Daoy (cell line): ENCODE data around the gene ATRIP. TPM values are rescaled to one million over a fixed set of nuclear protein-coding genes. Genes with fewer than 3 reads are reported as not detected.
A peak's percentile ranks its signal among the peaks of the same experiment; 100 is the strongest.

Source experiments
- DNase-seq: peaks from one replicate; pipeline ENCODE4 v3.0.0-alpha.2; 2015; ENCODE audit warnings: low read depth
- total RNA-seq: library from RNA; depleted of rRNA; stranded (reverse); fragments of >200 nt; shearing (Covaris generic); gene quantifications from 2 replicates; pipeline ENCODE4 v1.2.3, GENCODE V29; 2014; rRNA removed

The ATRIP gene
- total RNA-seq, 1 experiment from 2014 or later, result 6.4 TPM

DNA sequence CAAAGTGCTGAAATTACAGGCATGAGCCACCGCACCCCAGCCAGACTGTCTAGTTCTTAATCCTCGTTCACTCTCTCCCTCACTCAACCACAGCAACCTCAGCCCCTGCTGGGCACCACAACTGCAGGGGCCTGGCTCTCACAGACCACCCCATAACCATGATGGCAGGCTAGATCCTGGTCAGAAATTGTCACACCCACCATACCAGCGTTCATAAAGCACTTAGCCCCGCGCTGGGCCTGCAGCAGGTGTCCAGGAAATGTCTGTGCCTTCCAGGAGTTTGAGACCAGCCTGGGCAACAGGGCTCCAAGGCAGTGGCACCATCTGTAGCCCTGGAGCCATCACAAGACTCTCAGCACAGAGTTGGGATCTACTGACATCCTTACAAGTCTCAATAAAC, 55.6 kb downstream of the ATRIP start:
- DNase-seq, result no peak

DNA sequence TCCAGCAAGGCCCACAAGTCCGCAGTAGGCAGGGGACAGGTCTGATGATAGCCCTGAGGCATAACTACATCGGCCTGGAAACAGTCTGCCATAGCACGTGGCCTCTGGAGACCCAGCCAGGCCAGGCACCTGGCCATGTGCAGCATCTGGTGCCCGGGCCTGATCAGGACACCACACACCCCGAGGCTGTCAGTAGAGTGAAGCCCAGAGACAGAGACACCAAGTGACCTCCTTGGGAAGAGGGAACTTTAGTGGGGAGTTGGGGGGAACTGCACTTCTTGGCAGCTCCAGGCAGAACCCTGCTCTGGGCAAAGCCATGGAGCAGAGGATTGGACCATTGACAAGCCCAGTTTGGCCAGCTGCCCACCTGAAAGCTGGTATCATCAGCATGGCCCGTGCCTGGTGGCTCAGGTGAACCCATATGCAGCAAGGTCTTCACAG, 56.2 kb downstream of the ATRIP start:
- no peak for DNase-seq

DNA sequence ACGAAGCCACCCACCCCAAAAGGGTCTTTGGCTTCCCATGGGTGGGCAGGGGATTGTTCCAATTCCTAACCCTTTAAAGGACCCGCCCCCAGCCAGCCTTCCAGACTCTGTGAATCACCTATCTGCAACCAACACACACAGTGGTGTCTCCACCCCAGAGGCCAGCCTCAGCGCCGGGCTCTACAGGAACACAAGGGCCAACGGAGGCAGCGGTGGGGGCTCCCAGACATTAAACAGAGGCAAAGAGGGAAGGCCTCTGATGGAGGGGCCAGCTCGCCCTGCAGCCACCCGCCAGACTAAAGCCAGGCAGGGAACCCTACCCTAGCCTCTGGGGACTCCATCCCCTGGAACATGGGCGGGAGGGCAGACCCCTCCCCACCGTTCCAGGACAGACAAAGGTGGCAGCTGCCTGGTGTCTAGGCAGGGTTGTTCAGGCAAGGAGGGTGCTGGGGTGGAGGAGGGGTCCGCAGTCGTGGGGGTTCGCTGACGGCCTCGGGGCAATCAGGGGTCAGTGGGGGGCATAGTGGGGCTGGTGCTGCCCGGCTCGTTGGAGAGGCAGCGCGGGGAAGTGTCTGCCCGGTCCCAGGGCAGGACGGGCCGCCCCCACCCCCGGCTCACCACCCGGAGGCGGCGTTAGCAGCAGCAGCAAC, 57.0 kb downstream of the ATRIP start:
- peak; percentile 46 for DNase-seq

DNA sequence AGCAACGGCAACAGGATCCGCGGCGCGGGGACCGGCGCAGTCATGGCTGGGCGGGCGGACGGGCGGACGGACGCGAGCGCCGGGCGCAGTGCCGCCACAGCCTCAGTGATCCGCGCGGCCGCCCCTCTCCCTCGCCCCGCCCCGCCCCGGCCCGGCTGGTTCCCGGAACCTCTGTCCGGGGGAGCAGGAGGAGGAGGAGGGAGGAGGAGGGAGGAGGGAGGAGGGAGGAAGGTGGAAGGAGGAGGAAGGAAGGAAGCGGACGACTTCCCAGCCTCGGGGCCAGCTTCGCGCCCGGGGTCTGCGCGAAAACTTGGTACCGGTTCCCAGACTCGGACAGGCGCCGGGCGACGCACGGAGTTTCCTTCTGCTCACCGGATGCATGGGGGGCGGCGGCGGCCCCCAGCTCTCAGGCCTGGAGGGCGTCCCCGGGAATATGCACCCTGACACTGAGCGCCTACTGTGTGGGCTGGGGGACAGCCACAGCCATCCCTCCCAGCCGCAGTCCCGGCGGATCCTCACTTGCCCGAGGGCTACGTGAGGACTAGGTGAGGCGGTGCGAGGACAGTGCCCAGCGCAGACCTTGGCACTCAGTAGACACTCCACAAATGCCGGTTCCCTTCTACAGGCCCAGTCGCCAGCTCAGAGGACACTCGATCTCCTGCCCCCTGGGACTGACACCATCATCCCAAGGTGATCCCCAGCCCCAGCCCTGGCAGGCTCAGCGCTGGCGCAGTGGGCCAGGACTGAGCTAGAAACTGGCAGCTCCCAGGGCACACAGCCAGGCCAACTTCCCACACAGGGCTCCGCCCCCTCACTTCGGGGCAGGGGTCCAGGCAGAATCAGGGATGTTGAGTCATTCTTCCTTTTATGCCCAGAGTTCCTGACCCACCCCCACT, 57.8 kb downstream of the ATRIP start, which contains the start of gene SHISA5:
SHISA5 (minus strand) TSS at position 124 of the 896 bp plus-strand sequence; CDS start at position 44, 80 bp downstream.
- peak; percentile 62 for DNase-seq

GRCh38 chr3:48505146-48505545, 58.6 kb downstream of the ATRIP start:
- no peak for DNase-seq

DNA sequence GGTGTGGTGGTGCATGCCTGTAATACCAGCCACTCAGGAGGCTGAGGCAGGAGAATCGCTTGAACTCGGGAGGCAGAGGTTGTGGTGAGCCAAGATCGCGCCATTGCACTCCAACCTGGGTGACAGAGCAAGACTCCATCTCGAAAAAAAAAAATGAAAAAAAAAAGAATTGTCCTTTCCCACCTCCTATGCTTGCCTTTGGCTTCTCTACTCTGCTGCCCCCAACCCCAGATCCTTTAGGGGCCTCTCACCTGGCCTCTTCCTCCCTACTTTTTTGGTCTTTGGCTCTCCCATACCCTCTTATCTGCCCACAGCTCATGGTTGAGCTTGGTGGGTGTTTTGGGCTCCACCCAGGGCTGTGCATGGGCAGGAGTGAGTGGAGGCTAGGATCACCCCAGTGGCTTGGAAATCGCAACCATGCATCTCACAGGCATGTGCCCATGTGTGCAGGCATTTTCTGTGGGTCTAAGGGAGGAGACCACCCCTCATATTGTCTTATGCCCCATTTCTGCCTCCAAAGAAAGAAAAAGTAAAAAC, 59.5 kb downstream of the ATRIP start:
- DNase-seq, result no peak

- DNase-seq, result peak; percentile 88
Observed at GRCh38 chr3:48507256-48508061, 60.9 kb downstream of the ATRIP start.

DNA sequence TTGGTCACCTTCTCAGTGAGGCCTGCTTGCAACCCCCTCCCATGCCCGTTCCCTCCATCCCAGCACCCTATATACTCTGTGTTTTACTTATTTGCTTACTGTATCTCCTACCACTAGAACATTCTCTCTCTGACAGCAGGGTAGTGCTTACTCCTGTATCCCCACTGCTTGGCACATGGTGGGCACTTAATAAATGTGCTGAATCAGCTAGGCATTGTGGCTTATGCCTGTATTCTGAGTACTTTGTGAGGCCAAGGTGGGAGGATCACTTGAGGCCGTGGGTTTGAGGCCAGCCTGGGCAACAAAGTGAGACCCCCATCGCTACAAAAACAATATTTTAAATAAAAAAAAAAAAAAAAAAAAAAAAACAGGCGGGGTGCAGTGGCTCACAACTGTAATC, 65.0 kb downstream of the ATRIP start:
- DNase-seq, result no peak

- no peak for DNase-seq
Observed at GRCh38 chr3:48514431-48515227, 68.1 kb downstream of the ATRIP start.

Other genes with a start within 250 kb of the ATRIP start
- gene CAMP, start 223.2 kb upstream of the ATRIP start, total RNA-seq, result not detected in 2 replicates
- 4.5 and 5.1 TPM in 2 replicates for gene ZNF589, start 205.6 kb upstream of the ATRIP start, total RNA-seq
- gene NME6, start 145.4 kb upstream of the ATRIP start, total RNA-seq, result 17.7 and 22.3 TPM in 2 replicates
- not detected in 2 replicates for gene SPINK8, start 113.1 kb upstream of the ATRIP start, total RNA-seq
- not detected in 2 replicates for gene FBXW12, start 74.5 kb upstream of the ATRIP start, total RNA-seq
- gene PLXNB1, start 16.7 kb upstream of the ATRIP start, total RNA-seq, result 11.3 and 11.5 TPM in 2 replicates
- gene CCDC51, start 6.6 kb upstream of the ATRIP start, total RNA-seq, result 29.9 and 32.8 TPM in 2 replicates
- gene TMA7, start 6.5 kb upstream of the ATRIP start, total RNA-seq, result 444 and 464 TPM in 2 replicates
- 55.2 and 59.1 TPM in 2 replicates for gene SHISA5, start 57.4 kb downstream of the ATRIP start, total RNA-seq
- 4.1 and 6.9 TPM in 2 replicates for gene PFKFB4, start 110.1 kb downstream of the ATRIP start, total RNA-seq
- 3.0 and 6.2 TPM in 2 replicates for gene UCN2, start 117.0 kb downstream of the ATRIP start, total RNA-seq
- 107 and 154 TPM in 2 replicates for gene COL7A1, start 148.6 kb downstream of the ATRIP start, total RNA-seq
- 291 and 336 TPM in 2 replicates for gene UQCRC1, start 162.9 kb downstream of the ATRIP start, total RNA-seq
- not detected in 2 replicates for gene TMEM89, start 175.0 kb downstream of the ATRIP start, total RNA-seq
- gene SLC26A6, start 188.7 kb downstream of the ATRIP start, total RNA-seq, result 5.5 and 11.3 TPM in 2 replicates
- gene CELSR3, start 216.1 kb downstream of the ATRIP start, total RNA-seq, result 1.9 and 2.4 TPM in 2 replicates
- gene NCKIPSD, start 239.2 kb downstream of the ATRIP start, total RNA-seq, result 9.5 and 11.2 TPM in 2 replicates